GM19455 (cell line): Measurements from ENCODE around the gene RPP21.

Experiments
- ATAC-seq: cut with Tn5 transposase; IDR thresholded peaks from one replicate; pipeline ENCODE4 v1.9.1; 2021; ENCODE audit not compliant: unreplicated experiment

Gene RPP21

GRCh38 chr6:30378290-30378937 lies 33.5 kb downstream of the RPP21 start:
- ATAC-seq, result no peak

- no peak for ATAC-seq
Measured at GRCh38 chr6:30380464-30380863, 35.5 kb downstream of the RPP21 start.

- ATAC-seq, result no peak
Measured at GRCh38 chr6:30386166-30386565, 41.2 kb downstream of the RPP21 start.

DNA sequence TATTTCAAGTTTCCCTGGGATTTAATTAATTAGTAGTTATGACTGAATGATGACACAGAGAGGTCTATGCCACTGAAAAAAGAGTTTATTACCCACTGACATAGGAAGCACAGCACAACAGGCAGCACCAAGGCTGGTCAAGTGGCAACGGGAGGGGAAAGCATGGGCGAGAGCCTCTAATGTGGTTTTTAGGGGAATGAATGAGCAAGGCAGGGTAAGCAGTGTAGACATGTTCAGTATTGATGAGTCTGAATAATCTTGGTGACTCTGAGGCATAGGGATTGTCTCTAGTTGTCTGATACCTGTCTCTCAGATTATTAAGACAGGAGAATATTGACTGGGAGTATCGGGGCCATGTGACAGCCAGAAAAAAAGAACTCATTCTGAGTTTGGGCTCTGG lies 46.3 kb downstream of the RPP21 start:
- no peak for ATAC-seq

- no peak for ATAC-seq
Measured at GRCh38 chr6:30394139-30394538, 49.2 kb downstream of the RPP21 start.
